HEK293 (cell line): Measurements from ENCODE around the gene HS3ST3A1.

Experiments used
- CTCF ChIA-PET: fragments of 350-600 bp; formaldehyde crosslinking; extraction: SDS; loops from one replicate; lab custom pipeline; 2021; ENCODE audit warnings: antibody characterized with exemption; lab: Yijun Ruan, JAX
- POLR2A ChIA-PET: fragments of 300-600 bp; formaldehyde crosslinking; extraction: SDS; loops from one replicate; lab custom pipeline; 2020; ENCODE audit warnings: antibody characterized with exemption, inconsistent platforms; lab: Yijun Ruan, JAX
- H3K27ac ChIP-seq: fragments of 200-500 bp; sonication (Bioruptor generic); 2 replicates; pipeline ENCODE4 v1.5.1; 2014; ENCODE audit warnings: low read depth, low read length, control low read depth, inconsistent platforms; ENCODE audit errors: extremely low read depth
- H3K36me3 ChIP-seq, 2 experiments: fragments of 200-500 bp in 1 of 2; sonication (Bioruptor generic) in 1 of 2; 1 replicate in 1 of 2; 2 replicates in 1 of 2; pipeline ENCODE4 v1.5.1; 2014 to 2017; ENCODE audit warnings: inconsistent platforms in 2 of 2, low read length in 2 of 2; ENCODE audit not compliant: control insufficient read depth in 2 of 2, insufficient read depth in 1 of 2
- H3K4me1 ChIP-seq: fragments of 200-500 bp; sonication (Bioruptor generic); 2 replicates; pipeline ENCODE4 v1.5.1; 2014; ENCODE audit warnings: mild to moderate bottlenecking, low read length, inconsistent platforms; ENCODE audit not compliant: control insufficient read depth, insufficient read depth
- H3K4me3 ChIP-seq: 2 replicates; pipeline ENCODE4 v1.5.1; 2011; ENCODE audit warnings: low read depth, mild to moderate bottlenecking, control low read depth, low read length, moderate library complexity
- H3K9me3 ChIP-seq: fragments of 200-500 bp; sonication (Bioruptor generic); 2 replicates; pipeline ENCODE4 v1.5.1; 2014; ENCODE audit warnings: low read depth, low read length, inconsistent platforms; ENCODE audit not compliant: control insufficient read depth, insufficient read depth
- GLI4 ChIP-seq: fragments of 450-650 bp; formaldehyde crosslinking; IDR thresholded peaks from 2 replicates; pipeline ENCODE4 v1.5.1; 2016; ENCODE audit warnings: missing biosample characterization, missing genetic modification characterization
- PRDM2 ChIP-seq: fragments of 450-650 bp; formaldehyde crosslinking; IDR thresholded peaks from 2 replicates; pipeline ENCODE4 v1.5.1; 2016; ENCODE audit warnings: missing biosample characterization, missing genetic modification characterization, borderline replicate concordance
- RBAK ChIP-seq: fragments of 450-650 bp; formaldehyde crosslinking; IDR thresholded peaks from 2 replicates; pipeline ENCODE4 v1.5.1; 2016; ENCODE audit warnings: missing biosample characterization, missing genetic modification characterization
- ZBTB7A ChIP-seq: fragments of 450-650 bp; formaldehyde crosslinking; IDR thresholded peaks from 2 replicates; pipeline ENCODE4 v1.5.1; 2016; ENCODE audit warnings: low read depth, missing biosample characterization, missing genetic modification characterization
- ZBTB8A ChIP-seq: fragments of 450-650 bp; formaldehyde crosslinking; IDR thresholded peaks from 2 replicates; pipeline ENCODE4 v1.5.1; 2016; ENCODE audit warnings: missing biosample characterization, missing genetic modification characterization
- ZEB2 ChIP-seq: fragments of 450-650 bp; formaldehyde crosslinking; IDR thresholded peaks from 2 replicates; pipeline ENCODE4 v1.5.1; 2016; ENCODE audit warnings: missing biosample characterization, missing genetic modification characterization
- ZFP69B ChIP-seq: fragments of 450-650 bp; formaldehyde crosslinking; IDR thresholded peaks from 2 replicates; pipeline ENCODE4 v1.5.1; 2016; ENCODE audit warnings: missing biosample characterization, missing genetic modification characterization
- ZNF112 ChIP-seq: fragments of 450-650 bp; formaldehyde crosslinking; IDR thresholded peaks from 2 replicates; pipeline ENCODE4 v1.5.0; 2017; ENCODE audit warnings: missing biosample characterization, missing genetic modification characterization
- ZNF157 ChIP-seq: fragments of 450-650 bp; formaldehyde crosslinking; IDR thresholded peaks from 2 replicates; pipeline ENCODE4 v1.5.1; 2016; ENCODE audit warnings: missing biosample characterization, missing genetic modification characterization
- ZNF16 ChIP-seq: fragments of 450-650 bp; formaldehyde crosslinking; IDR thresholded peaks from 2 replicates; pipeline ENCODE4 v1.5.1; 2016; ENCODE audit warnings: low read depth, missing biosample characterization, missing genetic modification characterization
- ZNF175 ChIP-seq: fragments of 450-650 bp; formaldehyde crosslinking; IDR thresholded peaks from 2 replicates; pipeline ENCODE4 v1.5.1; 2016; ENCODE audit warnings: missing biosample characterization, missing genetic modification characterization
- ZNF2 ChIP-seq: fragments of 450-650 bp; formaldehyde crosslinking; IDR thresholded peaks from 2 replicates; pipeline ENCODE4 v1.5.1; 2016; ENCODE audit warnings: missing biosample characterization, missing genetic modification characterization
- ZNF223 ChIP-seq: fragments of 450-650 bp; formaldehyde crosslinking; IDR thresholded peaks from 2 replicates; pipeline ENCODE4 v1.5.1; 2016; ENCODE audit warnings: missing biosample characterization, missing genetic modification characterization
- ZNF24 ChIP-seq: fragments of 450-650 bp; formaldehyde crosslinking; IDR thresholded peaks from 2 replicates; pipeline ENCODE4 v1.5.1; 2016; ENCODE audit warnings: missing biosample characterization, missing genetic modification characterization
- ZNF341 ChIP-seq: fragments of 450-650 bp; formaldehyde crosslinking; IDR thresholded peaks from 2 replicates; pipeline ENCODE4; 2016; ENCODE audit warnings: low read depth, missing biosample characterization, missing genetic modification characterization
- ZNF362 ChIP-seq: fragments of 450-650 bp; formaldehyde crosslinking; IDR thresholded peaks from 2 replicates; pipeline ENCODE4 v1.5.1; 2016; ENCODE audit warnings: missing biosample characterization, missing genetic modification characterization
- ZNF561 ChIP-seq: fragments of 450-650 bp; IDR thresholded peaks from 2 replicates; pipeline ENCODE4 v1.5.1; 2018; ENCODE audit warnings: missing biosample characterization, missing genetic modification characterization, borderline replicate concordance
- ZNF623 ChIP-seq: fragments of 450-650 bp; formaldehyde crosslinking; IDR thresholded peaks from 2 replicates; pipeline ENCODE4 v1.5.1; 2016; ENCODE audit warnings: missing biosample characterization, missing genetic modification characterization
- ZNF670 ChIP-seq: fragments of 450-650 bp; formaldehyde crosslinking; IDR thresholded peaks from 2 replicates; pipeline ENCODE4 v1.5.1; 2016; ENCODE audit warnings: missing biosample characterization, missing genetic modification characterization, low read depth
- ZNF785 ChIP-seq: fragments of 450-650 bp; formaldehyde crosslinking; IDR thresholded peaks from 2 replicates; pipeline ENCODE4 v1.5.1; 2016; ENCODE audit warnings: missing biosample characterization, missing genetic modification characterization
- ZNF791 ChIP-seq: fragments of 450-650 bp; formaldehyde crosslinking; IDR thresholded peaks from 2 replicates; pipeline ENCODE4 v1.5.1; 2016; ENCODE audit warnings: missing biosample characterization, missing genetic modification characterization
- TF ChIP-seq, protein P1 (sequence below): fragments of 450-650 bp; formaldehyde crosslinking; optimal IDR thresholded peaks from 2 replicates; pipeline ENCODE3; 2016; ENCODE audit warnings: missing biosample characterization, mild to moderate bottlenecking, missing genetic modification characterization

The HS3ST3A1 gene

DNA sequence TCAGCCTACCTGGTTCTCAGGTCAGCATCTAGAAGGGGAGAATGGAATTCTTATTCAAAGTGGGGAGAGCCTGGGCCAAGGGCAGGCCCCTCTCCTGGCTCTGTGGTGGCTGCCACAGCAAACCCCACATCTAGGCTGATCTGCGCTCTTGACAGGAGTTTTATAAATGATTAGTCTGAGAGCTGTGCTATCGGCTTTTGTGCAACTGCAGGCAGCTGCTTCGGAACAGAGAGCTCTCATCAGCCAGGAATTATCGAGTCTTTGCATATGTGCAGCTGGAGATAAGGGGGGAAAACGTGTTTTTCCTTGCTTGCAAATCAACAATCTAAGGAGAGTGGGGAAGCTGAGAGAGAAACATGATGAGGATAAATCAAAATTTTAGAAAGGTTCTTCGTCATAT, 91.7 kb downstream of the HS3ST3A1 start:
- H3K27ac ChIP-seq = no peak overlapping the region
- H3K4me3 ChIP-seq = no peak overlapping the region
- TF ChIP-seq ZNF362 (tag by site-specific recombination) (no peak), ZNF623 (tag by site-specific recombination) (no peak)
- TF ChIP-seq, protein P1, sequence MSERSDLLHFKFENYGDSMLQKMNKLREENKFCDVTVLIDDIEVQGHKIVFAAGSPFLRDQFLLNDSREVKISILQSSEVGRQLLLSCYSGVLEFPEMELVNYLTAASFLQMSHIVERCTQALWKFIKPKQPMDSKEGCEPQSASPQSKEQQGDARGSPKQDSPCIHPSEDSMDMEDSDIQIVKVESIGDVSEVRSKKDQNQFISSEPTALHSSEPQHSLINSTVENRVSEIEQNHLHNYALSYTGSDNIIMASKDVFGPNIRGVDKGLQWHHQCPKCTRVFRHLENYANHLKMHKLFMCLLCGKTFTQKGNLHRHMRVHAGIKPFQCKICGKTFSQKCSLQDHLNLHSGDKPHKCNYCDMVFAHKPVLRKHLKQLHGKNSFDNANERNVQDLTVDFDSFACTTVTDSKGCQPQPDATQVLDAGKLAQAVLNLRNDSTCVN (tag by site-specific recombination) = no peak
- H3K4me1 ChIP-seq = no peaks in the 10 kb centered on the region
- ChIA-PET POLR2A (interaction anchor here (0.7 kb wide), 1 partner anchor 43 kb away, joined by 3 read pairs; no protein-coding TSS in a partner anchor), CTCF (interaction anchor here (0.8 kb wide), 1 partner anchor 67 kb away, joined by 4 read pairs; no protein-coding TSS in a partner anchor)
- no peaks in the 10 kb centered on the region for H3K9me3 ChIP-seq
- no peaks in the 10 kb centered on the region for H3K36me3 ChIP-seq

- Histone ChIP-seq H3K4me1 (no peaks in the 10 kb centered on the region), H3K4me3 (no peak overlapping the region), H3K27ac (no peak overlapping the region), H3K9me3 (no peaks in the 10 kb centered on the region), H3K36me3 (no peaks in the 10 kb centered on the region)
- ChIA-PET CTCF (no interaction called here), POLR2A (no interaction called here)
- TF ChIP-seq ZNF561 (no peak), ZNF791 (tag by site-specific recombination) (no peak), ZNF24 (tag by site-specific recombination) (no peak), ZNF785 (tag by site-specific recombination) (no peak), ZNF16 (tag by site-specific recombination) (no peak), ZNF157 (tag by site-specific recombination) (no peak), ZEB2 (tag by site-specific recombination) (no peak), ZBTB8A (tag by site-specific recombination) (no peak), ZNF223 (tag by site-specific recombination) (no peak), ZNF2 (tag by site-specific recombination) (no peak), ZNF112 (no peak), ZNF341 (tag by site-specific recombination) (no peak), ZFP69B (tag by site-specific recombination) (no peak), PRDM2 (tag by site-specific recombination) (no peak), GLI4 (tag by site-specific recombination) (no peak), ZBTB7A (tag by site-specific recombination) (no peak), ZNF175 (tag by site-specific recombination) (no peak), RBAK (tag by site-specific recombination) (no peak), ZNF670 (tag by site-specific recombination) (no peak)
Observed at GRCh38 chr17:13509527-13509926, 92.2 kb downstream of the HS3ST3A1 start.
